Neural crest cell (in vitro differentiated cells): Measurements from ENCODE around the gene IFI27. TPM values are rescaled to one million over a fixed set of nuclear protein-coding genes. Genes with fewer than 3 reads are reported as not detected.
"Not testable (repeated sequence)": the region's sequence is repeated elsewhere in the genome, so short reads cannot be mapped to it uniquely, and the experiment has no call there.

Source experiments
- DNase-seq: peaks from one replicate; pipeline ENCODE4 v3.0.0; 2021; ENCODE audit warnings: low read depth, mixed read lengths, low spot score
- H3K27ac Mint-ChIP-seq: one replicate; pipeline ENCODE4 v1.8.0; 2021; ENCODE audit warnings: mild to moderate bottlenecking, mixed read lengths; ENCODE audit not compliant: unreplicated experiment
- H3K27me3 Mint-ChIP-seq: 2 replicates; pipeline ENCODE4 v1.8.0; 2021; ENCODE audit warnings: low read depth, mild to moderate bottlenecking, mixed read lengths
- H3K36me3 Mint-ChIP-seq: 2 replicates; pipeline ENCODE4 v1.8.0; 2021; ENCODE audit warnings: low read depth, mild to moderate bottlenecking, mixed read lengths
- H3K4me1 Mint-ChIP-seq: 2 replicates; pipeline ENCODE4 v1.8.0; 2021; ENCODE audit warnings: mixed read lengths
- H3K4me3 Mint-ChIP-seq: one replicate; pipeline ENCODE4 v1.8.0; 2021; ENCODE audit warnings: mild to moderate bottlenecking, mixed read lengths
- H3K9me3 Mint-ChIP-seq: 2 replicates; pipeline ENCODE4 v1.8.0; 2021; ENCODE audit warnings: mixed read lengths
- CTCF ChIP-seq: fragments of 200-600 bp; sonication (generic); conservative IDR thresholded peaks from 2 replicates; pipeline ENCODE4 v1.5.0; 2021; ENCODE audit warnings: antibody characterized with exemption, mild to moderate bottlenecking
- total RNA-seq: library from RNA; stranded (reverse); gene quantifications from 2 replicates; pipeline ENCODE4 v1.2.1, GENCODE V29; 2021

Gene IFI27
- total RNA-seq, 1 donor from 2014 or later: 9.5 TPM

GRCh38 chr14:94143711-94144110 lies 33.2 kb downstream of the IFI27 start:
- Mint-ChIP-seq H3K9me3 (no peaks in the 10 kb centered on the region), H3K4me3 (no peak overlapping the region), H3K27me3 (peaks cover 10% of the 10 kb centered on the region), H3K27ac (no peak overlapping the region), H3K36me3 (no peaks in the 10 kb centered on the region), H3K4me1 (peaks cover 16% of the 10 kb centered on the region)
- no peak for DNase-seq
- no peak for TF ChIP-seq CTCF

GRCh38 chr14:94144765-94145164 lies 34.2 kb downstream of the IFI27 start:
- Mint-ChIP-seq H3K4me3 (no peak overlapping the region), H3K4me1 (peaks cover 12% of the 10 kb centered on the region), H3K27ac (peak overlapping the region; percentile 58), H3K36me3 (no peaks in the 10 kb centered on the region), H3K9me3 (no peaks in the 10 kb centered on the region), H3K27me3 (peaks cover 18% of the 10 kb centered on the region)
- no peak for TF ChIP-seq CTCF
- no peak for DNase-seq

DNA sequence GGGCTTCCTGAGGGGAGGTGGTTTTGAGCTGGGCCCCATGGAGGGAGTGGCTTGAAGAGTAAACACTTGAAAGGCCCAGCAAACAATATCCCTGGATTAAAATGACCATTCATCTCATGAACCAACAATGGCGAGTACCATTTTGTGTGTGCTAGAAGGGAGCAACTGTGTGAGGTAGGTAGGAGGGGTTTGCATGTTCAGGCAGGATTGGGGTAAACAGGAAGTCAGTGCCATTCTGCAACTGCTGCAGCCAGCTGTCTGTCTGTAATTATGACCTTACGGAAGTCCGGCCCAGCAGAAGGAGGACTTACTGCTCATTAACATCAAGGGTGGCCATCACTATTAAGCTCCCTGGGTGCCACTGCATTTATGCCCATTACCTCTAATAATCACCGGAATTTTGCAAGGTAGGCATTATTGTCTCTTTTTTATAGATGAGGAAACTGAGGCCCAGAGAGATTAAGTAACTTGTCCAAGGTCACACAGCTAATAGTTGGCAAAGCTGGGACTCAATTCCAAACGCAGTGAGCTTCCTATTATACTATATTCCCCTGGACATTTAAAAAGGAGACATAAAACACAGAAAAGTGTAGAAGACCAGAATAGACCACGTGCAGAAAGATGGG lies 35.5 kb downstream of the IFI27 start:
- H3K9me3 Mint-ChIP-seq: no peaks in the 10 kb centered on the region
- no peak overlapping the region for H3K4me3 Mint-ChIP-seq
- DNase-seq: no peak
- peaks cover 25% of the 10 kb centered on the region for H3K27me3 Mint-ChIP-seq
- H3K27ac Mint-ChIP-seq: no peak overlapping the region
- H3K36me3 Mint-ChIP-seq: no peaks in the 10 kb centered on the region
- peaks cover 7% of the 10 kb centered on the region for H3K4me1 Mint-ChIP-seq
- no peak for TF ChIP-seq CTCF

DNA sequence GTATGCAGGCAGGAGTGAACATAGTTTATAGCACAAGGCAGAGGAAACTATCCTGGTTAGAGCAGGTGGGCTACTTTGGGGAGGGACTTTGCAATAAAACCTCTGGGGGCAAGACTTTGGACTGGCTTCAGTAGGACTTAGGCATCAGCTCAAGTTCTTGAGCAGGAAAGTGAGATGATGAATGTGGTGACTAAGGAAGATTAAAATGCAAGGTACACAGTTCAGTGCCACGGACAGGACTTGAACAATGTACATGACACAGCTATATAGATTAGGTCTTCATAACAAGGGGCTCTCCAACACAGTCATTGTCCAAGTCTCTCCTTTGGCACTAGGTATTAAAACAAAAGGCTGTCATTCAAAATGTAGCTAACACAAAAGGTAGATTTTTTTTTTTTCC lies 42.1 kb downstream of the IFI27 start:
- no peaks in the 10 kb centered on the region for H3K36me3 Mint-ChIP-seq
- H3K9me3 Mint-ChIP-seq: peaks cover 6% of the 10 kb centered on the region
- no peak overlapping the region for H3K4me3 Mint-ChIP-seq
- H3K4me1 Mint-ChIP-seq: peaks cover 3% of the 10 kb centered on the region
- peaks cover 37% of the 10 kb centered on the region for H3K27me3 Mint-ChIP-seq
- TF ChIP-seq CTCF: no peak
- no peak for DNase-seq
- H3K27ac Mint-ChIP-seq: no peak overlapping the region

DNA sequence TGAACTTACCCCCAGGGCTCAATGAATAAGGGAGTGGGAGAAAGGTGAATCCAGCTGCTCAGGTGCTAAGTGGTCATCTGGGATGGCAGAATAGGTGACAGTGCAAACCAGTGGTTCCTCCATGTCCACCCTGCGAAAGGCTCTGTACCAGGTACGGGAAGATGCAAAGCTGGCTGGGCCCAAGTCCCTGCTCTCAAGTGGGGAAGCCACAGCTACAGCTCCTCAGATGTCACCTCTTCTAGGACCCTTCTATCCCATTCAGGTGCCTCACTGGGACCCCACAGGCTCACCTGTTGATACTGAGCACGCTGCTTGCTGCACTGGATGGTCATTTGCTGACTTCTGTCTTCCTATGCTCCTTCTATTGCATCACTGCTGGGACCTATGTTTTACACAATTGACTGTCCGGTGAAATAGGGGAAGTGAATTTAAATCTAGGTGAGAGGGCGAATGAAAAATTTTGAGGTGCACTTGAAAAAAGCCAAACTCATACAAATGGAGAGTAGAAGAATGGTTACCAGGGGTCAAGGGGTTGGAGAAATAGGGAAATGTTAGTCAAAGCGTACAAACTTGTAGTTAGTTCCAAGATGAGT lies 43.3 kb downstream of the IFI27 start:
- Mint-ChIP-seq H3K27ac (no peak overlapping the region), H3K4me3 (no peak overlapping the region), H3K27me3 (peaks cover 30% of the 10 kb centered on the region), H3K4me1 (peaks cover 3% of the 10 kb centered on the region), H3K9me3 (peaks cover 6% of the 10 kb centered on the region), H3K36me3 (no peaks in the 10 kb centered on the region)
- no peak for DNase-seq
- no peak for TF ChIP-seq CTCF

DNA sequence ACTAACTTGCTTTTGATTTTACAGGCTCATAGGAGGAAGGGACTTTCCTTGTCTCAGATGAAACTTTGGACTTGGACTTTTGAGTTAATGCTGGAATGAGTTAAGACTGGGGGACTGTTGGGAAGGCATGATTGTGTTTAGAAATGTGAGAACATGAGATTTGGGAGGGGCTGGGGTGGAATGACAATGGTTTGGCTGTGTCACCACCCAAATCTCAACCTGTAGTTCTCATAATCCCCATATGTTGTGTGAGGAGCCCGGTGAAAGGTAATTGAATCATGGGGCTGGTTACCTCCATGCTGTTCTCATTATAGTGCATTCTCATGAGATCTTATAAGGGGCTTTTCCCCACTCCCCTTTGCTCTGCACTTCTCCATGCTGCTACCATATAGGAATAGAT lies 45.6 kb downstream of the IFI27 start:
- DNase-seq, H3K9me3 Mint-ChIP-seq, H3K27ac Mint-ChIP-seq, H3K4me3 Mint-ChIP-seq, H3K36me3 Mint-ChIP-seq, H3K4me1 Mint-ChIP-seq: not testable (repeated sequence)
- peaks cover 20% of the 10 kb centered on the region for H3K27me3 Mint-ChIP-seq
